SK-N-SH (cell line): ENCODE results near the gene SUSD3.

ENCODE experiments used
- TAF1 ChIP-seq: IDR thresholded peaks from 2 replicates; pipeline ENCODE4 v1.6.1; 2012; ENCODE audit warnings: low read depth, mild to moderate bottlenecking, low read length, moderate library complexity, borderline replicate concordance
- TF ChIP-seq, protein P1 (sequence below): fragments of 200-600 bp; sonication (generic); IDR thresholded peaks from 2 replicates; pipeline ENCODE4 v1.6.1; 2017; ENCODE audit warnings: antibody characterized with exemption, mild to moderate bottlenecking, moderate library complexity
- TF ChIP-seq, protein P2 (sequence below): IDR thresholded peaks from 2 replicates; pipeline ENCODE4; 2012

DNA sequence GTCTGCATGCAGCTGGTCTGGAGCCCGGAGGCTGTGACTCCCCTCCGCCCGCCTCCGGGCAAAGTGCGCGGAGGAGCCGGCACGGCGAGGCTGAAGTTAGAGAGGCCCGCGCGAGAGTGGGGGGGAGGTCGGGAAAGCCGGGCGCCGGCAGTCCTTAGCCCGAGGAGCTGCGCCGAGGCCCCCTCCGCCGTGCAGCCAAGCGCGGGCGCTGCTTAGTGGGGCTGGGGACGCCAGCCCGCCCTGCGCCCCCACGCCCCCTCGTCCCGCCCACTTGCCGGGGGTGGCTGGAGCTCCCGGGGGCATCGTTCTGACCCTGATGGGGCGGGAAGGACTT, 75.1 kb downstream of the SUSD3 start:
- TF ChIP-seq TAF1: no peak
- TF ChIP-seq, protein P1, sequence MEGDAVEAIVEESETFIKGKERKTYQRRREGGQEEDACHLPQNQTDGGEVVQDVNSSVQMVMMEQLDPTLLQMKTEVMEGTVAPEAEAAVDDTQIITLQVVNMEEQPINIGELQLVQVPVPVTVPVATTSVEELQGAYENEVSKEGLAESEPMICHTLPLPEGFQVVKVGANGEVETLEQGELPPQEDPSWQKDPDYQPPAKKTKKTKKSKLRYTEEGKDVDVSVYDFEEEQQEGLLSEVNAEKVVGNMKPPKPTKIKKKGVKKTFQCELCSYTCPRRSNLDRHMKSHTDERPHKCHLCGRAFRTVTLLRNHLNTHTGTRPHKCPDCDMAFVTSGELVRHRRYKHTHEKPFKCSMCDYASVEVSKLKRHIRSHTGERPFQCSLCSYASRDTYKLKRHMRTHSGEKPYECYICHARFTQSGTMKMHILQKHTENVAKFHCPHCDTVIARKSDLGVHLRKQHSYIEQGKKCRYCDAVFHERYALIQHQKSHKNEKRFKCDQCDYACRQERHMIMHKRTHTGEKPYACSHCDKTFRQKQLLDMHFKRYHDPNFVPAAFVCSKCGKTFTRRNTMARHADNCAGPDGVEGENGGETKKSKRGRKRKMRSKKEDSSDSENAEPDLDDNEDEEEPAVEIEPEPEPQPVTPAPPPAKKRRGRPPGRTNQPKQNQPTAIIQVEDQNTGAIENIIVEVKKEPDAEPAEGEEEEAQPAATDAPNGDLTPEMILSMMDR: no peak
- TF ChIP-seq, protein P2, sequence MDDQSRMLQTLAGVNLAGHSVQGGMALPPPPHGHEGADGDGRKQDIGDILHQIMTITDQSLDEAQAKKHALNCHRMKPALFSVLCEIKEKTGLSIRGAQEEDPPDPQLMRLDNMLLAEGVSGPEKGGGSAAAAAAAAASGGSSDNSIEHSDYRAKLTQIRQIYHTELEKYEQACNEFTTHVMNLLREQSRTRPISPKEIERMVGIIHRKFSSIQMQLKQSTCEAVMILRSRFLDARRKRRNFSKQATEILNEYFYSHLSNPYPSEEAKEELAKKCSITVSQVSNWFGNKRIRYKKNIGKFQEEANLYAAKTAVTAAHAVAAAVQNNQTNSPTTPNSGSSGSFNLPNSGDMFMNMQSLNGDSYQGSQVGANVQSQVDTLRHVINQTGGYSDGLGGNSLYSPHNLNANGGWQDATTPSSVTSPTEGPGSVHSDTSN: no peak
